ENCODE data around the gene TAOK2. TPM values are rescaled to one million over a fixed set of nuclear protein-coding genes. Genes with fewer than 3 reads are reported as not detected.

Gene TAOK2
- total and polyA plus RNA-seq, 2 of the 13 experiments (the other 11 are each of a cell fraction or from before 2014, with no cell fraction given), result 17.4 to 43.2 TPM

DNA sequence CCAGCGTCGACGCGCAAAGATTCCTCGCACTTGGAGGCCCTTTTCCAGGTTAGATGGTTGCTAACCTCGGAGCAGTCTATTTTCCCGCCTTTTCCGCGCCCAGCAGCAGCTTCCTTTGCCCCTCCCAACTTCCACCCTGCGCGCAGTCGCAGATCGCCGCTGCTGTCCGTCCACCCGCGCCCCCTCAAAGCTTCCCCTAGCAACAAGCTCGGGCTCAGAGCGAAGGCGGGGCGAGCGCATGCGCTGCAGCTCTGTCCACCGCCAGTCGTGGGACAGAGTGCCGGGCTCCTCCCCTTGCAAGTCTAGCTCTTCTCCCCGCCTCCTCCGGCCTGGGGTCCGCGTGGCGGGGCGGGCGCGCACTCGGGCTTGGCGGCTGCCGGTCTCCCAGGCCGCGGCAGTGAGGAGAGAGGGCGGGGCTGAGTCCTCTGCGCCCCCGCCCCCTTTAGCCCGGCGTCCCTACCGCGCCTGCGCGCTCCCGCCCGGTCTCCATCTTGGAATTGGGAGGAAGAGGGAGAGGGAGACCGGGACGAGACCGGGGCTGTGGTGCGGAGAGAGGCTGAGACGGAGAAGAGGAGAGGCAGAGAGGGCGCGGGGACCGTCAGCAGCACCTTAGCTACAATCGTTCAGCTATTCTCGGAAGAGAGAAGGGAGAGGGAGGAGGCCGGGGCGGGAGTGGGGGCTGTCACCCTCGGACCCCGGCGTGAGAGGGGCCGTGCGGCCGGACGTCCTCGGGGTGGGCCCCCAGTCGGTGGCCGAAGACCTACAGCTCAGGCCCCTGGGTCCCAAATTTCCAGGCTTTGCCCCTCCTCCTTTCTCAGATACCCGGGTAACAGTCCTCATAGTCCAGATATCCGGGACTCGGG lies at the start of gene TAOK2 (continued):
- TF ChIP-seq, protein P1, sequence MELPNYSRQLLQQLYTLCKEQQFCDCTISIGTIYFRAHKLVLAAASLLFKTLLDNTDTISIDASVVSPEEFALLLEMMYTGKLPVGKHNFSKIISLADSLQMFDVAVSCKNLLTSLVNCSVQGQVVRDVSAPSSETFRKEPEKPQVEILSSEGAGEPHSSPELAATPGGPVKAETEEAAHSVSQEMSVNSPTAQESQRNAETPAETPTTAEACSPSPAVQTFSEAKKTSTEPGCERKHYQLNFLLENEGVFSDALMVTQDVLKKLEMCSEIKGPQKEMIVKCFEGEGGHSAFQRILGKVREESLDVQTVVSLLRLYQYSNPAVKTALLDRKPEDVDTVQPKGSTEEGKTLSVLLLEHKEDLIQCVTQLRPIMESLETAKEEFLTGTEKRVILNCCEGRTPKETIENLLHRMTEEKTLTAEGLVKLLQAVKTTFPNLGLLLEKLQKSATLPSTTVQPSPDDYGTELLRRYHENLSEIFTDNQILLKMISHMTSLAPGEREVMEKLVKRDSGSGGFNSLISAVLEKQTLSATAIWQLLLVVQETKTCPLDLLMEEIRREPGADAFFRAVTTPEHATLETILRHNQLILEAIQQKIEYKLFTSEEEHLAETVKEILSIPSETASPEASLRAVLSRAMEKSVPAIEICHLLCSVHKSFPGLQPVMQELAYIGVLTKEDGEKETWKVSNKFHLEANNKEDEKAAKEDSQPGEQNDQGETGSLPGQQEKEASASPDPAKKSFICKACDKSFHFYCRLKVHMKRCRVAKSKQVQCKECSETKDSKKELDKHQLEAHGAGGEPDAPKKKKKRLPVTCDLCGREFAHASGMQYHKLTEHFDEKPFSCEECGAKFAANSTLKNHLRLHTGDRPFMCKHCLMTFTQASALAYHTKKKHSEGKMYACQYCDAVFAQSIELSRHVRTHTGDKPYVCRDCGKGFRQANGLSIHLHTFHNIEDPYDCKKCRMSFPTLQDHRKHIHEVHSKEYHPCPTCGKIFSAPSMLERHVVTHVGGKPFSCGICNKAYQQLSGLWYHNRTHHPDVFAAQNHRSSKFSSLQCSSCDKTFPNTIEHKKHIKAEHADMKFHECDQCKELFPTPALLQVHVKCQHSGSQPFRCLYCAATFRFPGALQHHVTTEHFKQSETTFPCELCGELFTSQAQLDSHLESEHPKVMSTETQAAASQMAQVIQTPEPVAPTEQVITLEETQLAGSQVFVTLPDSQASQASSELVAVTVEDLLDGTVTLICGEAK (IDR thresholded peaks at IDR 0.05), result no peak
- TF ChIP-seq, protein P1 (CRISPR knock-in tag; IDR thresholded peaks at IDR 0.05), result peak; percentile 19; the same call in 1 of the 2 replicates
- peak; percentile 59; the same call in 1 of the 2 replicates for TF ChIP-seq ZNF335 (CRISPR knock-in tag; IDR thresholded peaks at IDR 0.05)
- TF ChIP-seq GTF3A (CRISPR knock-in tag; conservative IDR thresholded peaks at IDR 0.05), result peak; percentile 94; the same call in 1 of the 2 replicates
- peak; percentile 78; the same call in 1 of the 2 replicates for TF ChIP-seq HDAC1 (CRISPR knock-in tag; IDR thresholded peaks at IDR 0.05)
- TF ChIP-seq ATAD3A (CRISPR knock-in tag; IDR thresholded peaks at IDR 0.05), result no peak
- TF ChIP-seq, protein P2, sequence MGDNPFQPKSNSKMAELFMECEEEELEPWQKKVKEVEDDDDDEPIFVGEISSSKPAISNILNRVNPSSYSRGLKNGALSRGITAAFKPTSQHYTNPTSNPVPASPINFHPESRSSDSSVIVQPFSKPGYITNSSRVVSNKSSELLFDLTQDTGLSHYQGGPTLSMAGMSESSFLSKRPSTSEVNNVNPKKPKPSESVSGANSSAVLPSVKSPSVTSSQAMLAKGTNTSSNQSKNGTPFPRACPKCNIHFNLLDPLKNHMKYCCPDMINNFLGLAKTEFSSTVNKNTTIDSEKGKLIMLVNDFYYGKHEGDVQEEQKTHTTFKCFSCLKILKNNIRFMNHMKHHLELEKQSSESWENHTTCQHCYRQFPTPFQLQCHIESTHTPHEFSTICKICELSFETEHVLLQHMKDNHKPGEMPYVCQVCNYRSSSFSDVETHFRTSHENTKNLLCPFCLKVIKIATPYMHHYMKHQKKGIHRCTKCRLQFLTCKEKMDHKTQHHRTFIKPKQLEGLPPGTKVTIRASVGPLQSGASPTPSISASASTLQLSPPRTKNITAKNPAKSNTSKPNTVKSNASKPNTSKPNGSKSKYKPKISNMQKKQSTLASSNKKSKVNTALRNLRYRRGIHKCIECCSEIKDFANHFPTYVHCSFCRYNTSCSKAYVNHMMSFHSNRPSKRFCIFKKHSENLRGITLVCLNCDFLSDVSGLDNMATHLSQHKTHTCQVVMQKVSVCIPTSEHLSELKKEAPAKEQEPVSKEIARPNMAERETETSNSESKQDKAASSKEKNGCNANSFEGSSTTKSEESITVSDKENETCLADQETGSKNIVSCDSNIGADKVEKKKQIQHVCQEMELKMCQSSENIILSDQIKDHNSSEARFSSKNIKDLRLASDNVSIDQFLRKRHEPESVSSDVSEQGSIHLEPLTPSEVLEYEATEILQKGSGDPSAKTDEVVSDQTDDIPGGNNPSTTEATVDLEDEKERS (CRISPR knock-in tag; IDR thresholded peaks at IDR 0.05), result no peak; the same call in none of the 2 replicates
- peak; percentile 37; the same call in 1 of the 2 replicates for TF ChIP-seq ZBTB7A (CRISPR knock-in tag; IDR thresholded peaks at IDR 0.05)
- 0 out of 2 replicates have a peak, but pooled peaks have one; percentile 6 for TF ChIP-seq SIN3B (IDR thresholded peaks at IDR 0.05; ENCODE audit: low read length)
- peak; percentile 98 for TF ChIP-seq AKAP8 (CRISPR knock-in tag; IDR thresholded peaks at IDR 0.05)
- TF ChIP-seq, protein P3, sequence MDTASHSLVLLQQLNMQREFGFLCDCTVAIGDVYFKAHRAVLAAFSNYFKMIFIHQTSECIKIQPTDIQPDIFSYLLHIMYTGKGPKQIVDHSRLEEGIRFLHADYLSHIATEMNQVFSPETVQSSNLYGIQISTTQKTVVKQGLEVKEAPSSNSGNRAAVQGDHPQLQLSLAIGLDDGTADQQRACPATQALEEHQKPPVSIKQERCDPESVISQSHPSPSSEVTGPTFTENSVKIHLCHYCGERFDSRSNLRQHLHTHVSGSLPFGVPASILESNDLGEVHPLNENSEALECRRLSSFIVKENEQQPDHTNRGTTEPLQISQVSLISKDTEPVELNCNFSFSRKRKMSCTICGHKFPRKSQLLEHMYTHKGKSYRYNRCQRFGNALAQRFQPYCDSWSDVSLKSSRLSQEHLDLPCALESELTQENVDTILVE (CRISPR knock-in tag; IDR thresholded peaks at IDR 0.05), result peak; percentile 24; the same call in 1 of the 2 replicates
- no peak for TF ChIP-seq PCBP1 (IDR thresholded peaks at IDR 0.05; ENCODE audit: borderline replicate concordance, low read depth, low read length)
- peak; percentile 99 for TF ChIP-seq SAP130 (CRISPR knock-in tag; IDR thresholded peaks at IDR 0.05; ENCODE audit: low read depth)
- peak; percentile 79; the same call in 1 of the 2 replicates for TF ChIP-seq FOXK1 (CRISPR knock-in tag; IDR thresholded peaks at IDR 0.05; ENCODE audit: borderline replicate concordance, low read depth)
- TF ChIP-seq ZNF124 (CRISPR knock-in tag; IDR thresholded peaks at IDR 0.05), result peak; percentile 73
- TF ChIP-seq ZNF577 (CRISPR knock-in tag; IDR thresholded peaks at IDR 0.05; ENCODE audit: borderline replicate concordance, low read depth), result no peak

Data from HepG2 (cell line).